ENCODE data around the gene ARL3.
A peak's percentile ranks its signal among the peaks of the same experiment; 100 is the strongest.
"Not testable (repeated sequence)": the region's sequence is repeated elsewhere in the genome, so short reads cannot be mapped to it uniquely, and the experiment has no call there.

Gene ARL3

GRCh38 chr10:102713814-102714620 is at the start of gene ARL3:
Gene ARL3, minus strand, starts transcription at chr10:102714397. Its CDS starts 122 bp downstream, at chr10:102714275.
- DNase-seq = peak; percentile 97

- no peak for DNase-seq
Measured at GRCh38 chr10:102763037-102763607, 48.9 kb upstream of the ARL3 start.

GRCh38 chr10:102762401-102763015 is 48.3 kb upstream of the ARL3 start:
- no peak for DNase-seq

GRCh38 chr10:102761981-102762380 is 47.8 kb upstream of the ARL3 start:
- no peak for DNase-seq

GRCh38 chr10:102759497-102760210 is 45.5 kb upstream of the ARL3 start:
- no peak for DNase-seq

- not testable (repeated sequence) for DNase-seq
Measured at GRCh38 chr10:102758933-102759262, 44.7 kb upstream of the ARL3 start.

GRCh38 chr10:102758240-102758932 is 44.2 kb upstream of the ARL3 start:
- no peak for DNase-seq

GRCh38 chr10:102757323-102757722 is 43.1 kb upstream of the ARL3 start:
- no peak for DNase-seq

- DNase-seq = no peak
Measured at GRCh38 chr10:102753718-102754117, 39.5 kb upstream of the ARL3 start.

GRCh38 chr10:102752934-102753664 is 38.9 kb upstream of the ARL3 start:
- no peak for DNase-seq

- DNase-seq = no peak
Measured at GRCh38 chr10:102752266-102752930, 38.2 kb upstream of the ARL3 start.

GRCh38 chr10:102745157-102745556 is 31.0 kb upstream of the ARL3 start:
- no peak for DNase-seq

GRCh38 chr10:102744374-102745051 is 30.3 kb upstream of the ARL3 start:
- peak; percentile 55 for DNase-seq

GRCh38 chr10:102743588-102744373 is 29.6 kb upstream of the ARL3 start, which contains the start of gene WBP1L:
Gene WBP1L, plus strand, starts transcription at chr10:102743948. Its CDS starts 106 bp downstream, at chr10:102744054.
- DNase-seq = peak; percentile 97

GRCh38 chr10:102743078-102743587 is 28.9 kb upstream of the ARL3 start:
- no peak for DNase-seq

GRCh38 chr10:102742313-102742712 is 28.1 kb upstream of the ARL3 start:
- DNase-seq = not testable (repeated sequence)

GRCh38 chr10:102741726-102742237 is 27.6 kb upstream of the ARL3 start:
- no peak for DNase-seq

- no peak for DNase-seq
Measured at GRCh38 chr10:102740229-102740628, 26.0 kb upstream of the ARL3 start.

GRCh38 chr10:102738692-102739121 is 24.5 kb upstream of the ARL3 start:
- no peak for DNase-seq
